Prostate gland (tissue), 2 donors: ENCODE results near the gene ACSF3.

Source experiments
- POLR2A ChIP-seq: fragments of 450-650 bp; IDR thresholded peaks from one replicate; pipeline ENCODE4 v1.6.1; 2016; ENCODE audit warnings: antibody characterized with exemption, mild to moderate bottlenecking
- POLR2AphosphoS5 ChIP-seq: sonication (generic); formaldehyde crosslinking; IDR thresholded peaks from one replicate; pipeline ENCODE4 v1.6.1; 2017; ENCODE audit warnings: antibody characterized with exemption
- TF ChIP-seq, protein P1 (sequence below), 4 experiments: fragments of 200-600 bp in 2 of 4; fragments of 450-650 bp in 2 of 4; sonication (generic) in 2 of 4; IDR thresholded peaks; 1 replicate in 3 of 4; 2 replicates in 1 of 4; pipeline ENCODE4 v1.5.1; 2016 to 2019; ENCODE audit warnings: antibody characterized with exemption in 4 of 4, mild to moderate bottlenecking in 2 of 4, moderate library complexity in 2 of 4

DNA sequence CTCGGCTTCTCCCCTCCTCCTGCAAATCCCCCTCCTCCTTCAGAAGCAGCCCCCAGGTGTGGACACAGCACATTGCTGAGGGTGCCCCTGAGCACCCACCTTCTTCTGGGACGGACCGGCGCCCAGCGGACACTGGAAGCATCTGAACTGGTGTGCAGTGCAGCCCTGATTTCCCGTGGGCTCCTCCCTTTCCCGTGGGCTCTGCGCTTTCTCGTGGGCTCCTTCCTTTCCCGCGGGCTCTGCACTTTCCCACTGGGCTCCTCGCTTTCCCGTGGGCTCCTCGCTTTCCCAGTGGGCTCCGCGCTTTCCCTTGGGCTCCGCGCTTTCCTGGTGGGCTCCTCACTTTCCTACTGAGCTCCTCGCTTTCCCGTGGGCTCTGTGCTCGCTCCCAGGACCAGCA, 32.6 kb upstream of the ACSF3 start:
- TF ChIP-seq, protein P1, sequence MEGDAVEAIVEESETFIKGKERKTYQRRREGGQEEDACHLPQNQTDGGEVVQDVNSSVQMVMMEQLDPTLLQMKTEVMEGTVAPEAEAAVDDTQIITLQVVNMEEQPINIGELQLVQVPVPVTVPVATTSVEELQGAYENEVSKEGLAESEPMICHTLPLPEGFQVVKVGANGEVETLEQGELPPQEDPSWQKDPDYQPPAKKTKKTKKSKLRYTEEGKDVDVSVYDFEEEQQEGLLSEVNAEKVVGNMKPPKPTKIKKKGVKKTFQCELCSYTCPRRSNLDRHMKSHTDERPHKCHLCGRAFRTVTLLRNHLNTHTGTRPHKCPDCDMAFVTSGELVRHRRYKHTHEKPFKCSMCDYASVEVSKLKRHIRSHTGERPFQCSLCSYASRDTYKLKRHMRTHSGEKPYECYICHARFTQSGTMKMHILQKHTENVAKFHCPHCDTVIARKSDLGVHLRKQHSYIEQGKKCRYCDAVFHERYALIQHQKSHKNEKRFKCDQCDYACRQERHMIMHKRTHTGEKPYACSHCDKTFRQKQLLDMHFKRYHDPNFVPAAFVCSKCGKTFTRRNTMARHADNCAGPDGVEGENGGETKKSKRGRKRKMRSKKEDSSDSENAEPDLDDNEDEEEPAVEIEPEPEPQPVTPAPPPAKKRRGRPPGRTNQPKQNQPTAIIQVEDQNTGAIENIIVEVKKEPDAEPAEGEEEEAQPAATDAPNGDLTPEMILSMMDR (IDR thresholded peaks at IDR 0.05) = no peak
- TF ChIP-seq POLR2A = no peak
- no peak for TF ChIP-seq POLR2AphosphoS5
